WTC11 (cell line): Measurements from ENCODE around the gene UBC.

ENCODE experiments used
- CTCF ChIP-seq: fragments of 200-600 bp; IDR thresholded peaks from 2 replicates; pipeline ENCODE4 v1.8.0; 2022; ENCODE audit warnings: antibody characterized with exemption
- MLX ChIP-seq: sonication (generic); formaldehyde crosslinking; IDR thresholded peaks from 2 replicates; pipeline ENCODE4 v1.8.1; 2023; ENCODE audit warnings: mild to moderate bottlenecking, missing genetic modification reagents, moderate library complexity
- NFYB ChIP-seq: sonication (generic); formaldehyde crosslinking; conservative IDR thresholded peaks from 2 replicates; pipeline ENCODE4 v1.8.0; 2022; ENCODE audit warnings: low read depth, missing genetic modification reagents
- TEAD1 ChIP-seq: sonication (generic); formaldehyde crosslinking; IDR thresholded peaks from 2 replicates; pipeline ENCODE4 v1.8.0; 2022; ENCODE audit warnings: mild to moderate bottlenecking, missing genetic modification reagents

GRCh38 chr12:124901003-124901402, 13.4 kb downstream of the UBC start:
- TF ChIP-seq NFYB (CRISPR knock-in tag) (no peak), CTCF (no peak), MLX (CRISPR knock-in tag) (no peak), TEAD1 (no peak)
